ENCODE data around the gene RNF34.
A peak's percentile ranks its signal among the peaks of the same experiment; 100 is the strongest.

Gene RNF34

DNA sequence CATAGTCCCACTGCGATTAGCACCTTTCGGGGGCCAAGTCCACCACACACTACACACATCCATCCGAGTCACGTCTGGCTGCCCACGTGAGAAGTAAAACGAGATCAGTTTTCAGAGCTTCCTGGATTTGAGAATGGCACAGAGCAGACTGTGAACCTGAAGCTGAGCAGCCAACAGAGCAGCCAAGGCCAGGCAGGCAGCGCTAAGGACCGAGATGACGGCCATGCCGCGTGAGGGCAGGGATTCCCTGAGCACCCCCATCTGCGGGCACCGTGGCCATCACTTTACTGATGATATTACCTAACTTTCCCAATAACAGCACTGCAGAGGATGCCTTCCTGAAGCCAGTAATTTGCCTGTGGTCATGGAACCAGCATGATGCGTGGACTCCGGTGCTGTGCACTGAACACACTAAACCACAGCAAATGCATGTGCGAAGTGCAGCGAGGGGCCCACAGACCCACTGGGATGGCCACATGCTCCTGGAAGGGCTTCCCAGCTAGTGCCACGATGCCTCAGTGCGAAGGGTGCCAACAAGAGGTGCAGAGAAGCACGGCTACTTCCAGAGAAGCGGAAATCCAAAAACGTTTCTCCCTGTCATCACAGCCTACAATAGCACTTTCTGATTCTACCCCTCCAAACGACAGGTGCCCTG, 56.0 kb downstream of the RNF34 start:
- no peak overlapping the region for H3K4me3 ChIP-seq (ENCODE audit: low read depth, low read length)
- TF ChIP-seq CTCF (IDR thresholded peaks at IDR 0.05; ENCODE audit: low read depth, low read length) (no peak), MYC (IDR thresholded peaks at IDR 0.05; ENCODE audit: low read depth, low read length) (no peak), POLR2A (IDR thresholded peaks at IDR 0.05; ENCODE audit: extremely low read depth, insufficient read length) (no peak)
- TF ChIP-seq, protein P1, sequence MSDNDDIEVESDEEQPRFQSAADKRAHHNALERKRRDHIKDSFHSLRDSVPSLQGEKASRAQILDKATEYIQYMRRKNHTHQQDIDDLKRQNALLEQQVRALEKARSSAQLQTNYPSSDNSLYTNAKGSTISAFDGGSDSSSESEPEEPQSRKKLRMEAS (IDR thresholded peaks at IDR 0.05; ENCODE audit: low read depth, low read length), result no peak
- no peak for DNase-seq (ENCODE audit: low read depth)

- TF ChIP-seq MYC (IDR thresholded peaks at IDR 0.05; ENCODE audit: low read depth, low read length) (no peak), POLR2A (IDR thresholded peaks at IDR 0.05; ENCODE audit: extremely low read depth, insufficient read length) (no peak), CTCF (IDR thresholded peaks at IDR 0.05; ENCODE audit: low read depth, low read length) (no peak)
- TF ChIP-seq, protein P1 (IDR thresholded peaks at IDR 0.05; ENCODE audit: low read depth, low read length), result no peak
- H3K4me3 ChIP-seq (ENCODE audit: low read depth, low read length), result no peak overlapping the region
- no peak for DNase-seq (ENCODE audit: low read depth)
Measured at GRCh38 chr12:121456551-121456950, 56.6 kb downstream of the RNF34 start.

DNA sequence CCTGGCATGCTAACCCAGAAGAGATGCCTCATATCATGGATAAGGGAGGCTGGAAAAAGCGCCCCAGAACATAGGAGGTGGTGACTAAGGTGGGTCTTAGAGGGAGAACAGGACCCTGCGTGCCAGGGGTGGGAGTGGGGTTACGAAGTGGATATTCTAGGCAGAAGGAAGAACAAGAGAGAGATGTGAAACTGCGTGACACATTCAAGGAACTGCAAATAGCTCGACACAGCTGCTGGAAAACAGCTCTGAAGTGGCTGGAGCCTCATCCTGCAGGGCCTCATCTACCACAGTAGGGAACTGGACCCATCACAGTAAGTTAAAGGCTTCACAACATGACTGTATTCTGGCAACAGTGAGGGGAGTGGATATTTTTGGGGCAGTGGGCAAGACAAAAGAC, 61.1 kb downstream of the RNF34 start:
- TF ChIP-seq POLR2A (IDR thresholded peaks at IDR 0.05; ENCODE audit: extremely low read depth, insufficient read length) (no peak), MYC (IDR thresholded peaks at IDR 0.05; ENCODE audit: low read depth, low read length) (no peak), CTCF (IDR thresholded peaks at IDR 0.05; ENCODE audit: low read depth, low read length) (no peak)
- TF ChIP-seq, protein P1 (IDR thresholded peaks at IDR 0.05; ENCODE audit: low read depth, low read length), result no peak
- DNase-seq (ENCODE audit: low read depth), result no peak
- no peak overlapping the region for H3K4me3 ChIP-seq (ENCODE audit: low read depth, low read length)

DNA sequence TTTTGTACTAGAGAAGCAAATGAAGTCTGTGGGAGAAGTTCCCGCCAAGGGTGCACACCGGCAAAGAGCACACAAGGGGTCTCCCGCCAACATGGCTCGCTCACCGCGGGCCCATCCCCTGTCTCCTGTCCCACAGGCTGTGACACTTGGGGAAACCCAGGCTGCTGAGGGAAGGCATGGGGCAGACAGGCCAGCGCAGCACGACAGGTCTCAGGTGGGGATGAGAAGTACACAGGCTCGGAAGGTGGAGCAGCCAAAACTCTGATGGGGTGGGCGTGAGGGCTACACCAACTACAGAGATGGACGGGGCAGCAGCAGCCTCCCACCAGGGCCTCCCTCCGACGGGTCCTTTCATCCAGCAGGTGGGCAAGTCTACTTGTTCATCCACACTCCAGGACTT, 64.4 kb downstream of the RNF34 start:
- H3K4me3 ChIP-seq (ENCODE audit: low read depth, low read length), result no peak overlapping the region
- no peak for DNase-seq (ENCODE audit: low read depth)
- TF ChIP-seq MYC (IDR thresholded peaks at IDR 0.05; ENCODE audit: low read depth, low read length), result no peak
- TF ChIP-seq POLR2A (IDR thresholded peaks at IDR 0.05; ENCODE audit: extremely low read depth, insufficient read length), result no peak
- TF ChIP-seq, protein P1 (IDR thresholded peaks at IDR 0.05; ENCODE audit: low read depth, low read length), result no peak
- no peak for TF ChIP-seq CTCF (IDR thresholded peaks at IDR 0.05; ENCODE audit: low read depth, low read length)

GRCh38 chr12:121465921-121466793, 66.2 kb downstream of the RNF34 start:
- peak; percentile 43; the same call in 1 of the 2 replicates for TF ChIP-seq MYC (IDR thresholded peaks at IDR 0.05; ENCODE audit: low read depth, low read length)
- TF ChIP-seq, protein P1 (IDR thresholded peaks at IDR 0.05; ENCODE audit: low read depth, low read length), result no peak
- peak; percentile 72 for DNase-seq (ENCODE audit: low read depth)
- H3K4me3 ChIP-seq (ENCODE audit: low read depth, low read length), result peak overlapping the region; percentile 78
